Uterus (tissue), 2 donors: Measurements from ENCODE around the gene TAX1BP1.

ENCODE experiments used
- CTCF ChIP-seq, 4 experiments: fragments of 200-600 bp in 2 of 4; fragments of 450-650 bp in 2 of 4; sonication (generic) in 2 of 4; IDR thresholded peaks; one replicate each; pipeline ENCODE4 v1.5.1; 2016 to 2019; ENCODE audit warnings: antibody characterized with exemption in 4 of 4, mild to moderate bottlenecking in 2 of 4, moderate library complexity in 1 of 4
- POLR2A ChIP-seq, 2 donors: fragments of 450-650 bp; IDR thresholded peaks; one replicate each; pipeline ENCODE4 v1.6.1; 2016; ENCODE audit warnings: antibody characterized with exemption in 2 of 2, mild to moderate bottlenecking in 1 of 2, moderate library complexity in 1 of 2

- no peak for TF ChIP-seq CTCF (IDR thresholded peaks at IDR 0.05)
- no peak for TF ChIP-seq POLR2A (IDR thresholded peaks at IDR 0.05)
Measured at GRCh38 chr7:27875832-27876231, 135.9 kb downstream of the TAX1BP1 start.
